GM23248 (cell line): ENCODE results near the gene CPVL. TPM values are rescaled to one million over a fixed set of nuclear protein-coding genes. Genes with fewer than 3 reads are reported as not detected.

Experiments
- DNase-seq: peaks from one replicate; pipeline ENCODE4 v3.0.0-alpha.2; 2015
- H2AFZ ChIP-seq: fragments of 200-600 bp; sonication (generic); 2 replicates; pipeline ENCODE4 v1.6.1; 2016; ENCODE audit warnings: antibody characterized with exemption
- H3F3A ChIP-seq: fragments of 200-600 bp; sonication (generic); 2 replicates; pipeline ENCODE4 v1.6.1; 2016; ENCODE audit warnings: mild to moderate bottlenecking, antibody characterized with exemption, mixed run types; ENCODE audit not compliant: insufficient read depth
- H3K27ac ChIP-seq: fragments of 200-600 bp; sonication (generic); 2 replicates; pipeline ENCODE4 v1.5.1; 2016; ENCODE audit warnings: mild to moderate bottlenecking
- H3K27me3 ChIP-seq: fragments of 200-600 bp; sonication (generic); replicated peaks from 2 replicates; pipeline ENCODE4 v1.6.1; 2016; ENCODE audit warnings: mild to moderate bottlenecking; ENCODE audit not compliant: insufficient read depth
- H3K36me3 ChIP-seq: fragments of 200-600 bp; sonication (generic); 2 replicates; pipeline ENCODE4 v1.6.1; 2016; ENCODE audit warnings: low read depth, mild to moderate bottlenecking
- H3K4me1 ChIP-seq: fragments of 200-600 bp; sonication (generic); 2 replicates; pipeline ENCODE4 v1.6.1; 2016; ENCODE audit warnings: mild to moderate bottlenecking; ENCODE audit not compliant: insufficient read depth
- H3K4me2 ChIP-seq: fragments of 200-600 bp; sonication (generic); one replicate; pipeline ENCODE4 v1.6.1; 2016; ENCODE audit warnings: mild to moderate bottlenecking; ENCODE audit not compliant: unreplicated experiment
- H3K4me3 ChIP-seq: fragments of 200-600 bp; sonication (generic); 2 replicates; pipeline ENCODE4 v1.5.1; 2016; ENCODE audit warnings: mild to moderate bottlenecking
- H3K79me2 ChIP-seq: fragments of 200-600 bp; sonication (generic); 2 replicates; pipeline ENCODE4 v1.6.1; 2016; ENCODE audit warnings: mild to moderate bottlenecking; ENCODE audit not compliant: insufficient read depth
- H3K9ac ChIP-seq: fragments of 200-600 bp; sonication (generic); 2 replicates; pipeline ENCODE4 v1.6.1; 2016; ENCODE audit warnings: mild to moderate bottlenecking
- H3K9me2 ChIP-seq: fragments of 200-600 bp; sonication (generic); 2 replicates; pipeline ENCODE4 v1.6.1; 2016; ENCODE audit warnings: mixed run types, mild to moderate bottlenecking, moderate library complexity; ENCODE audit not compliant: insufficient read depth
- H3K9me3 ChIP-seq: fragments of 200-600 bp; sonication (generic); one replicate; pipeline ENCODE4 v1.6.1; 2017; ENCODE audit warnings: low read depth
- H4K20me1 ChIP-seq: fragments of 200-600 bp; sonication (generic); 2 replicates; pipeline ENCODE4 v1.6.0; 2016; ENCODE audit not compliant: insufficient read depth
- EZH2 ChIP-seq: fragments of 200-600 bp; sonication (generic); IDR thresholded peaks from 2 replicates; pipeline ENCODE4 v1.6.1; 2018; ENCODE audit warnings: antibody characterized with exemption, mild to moderate bottlenecking; ENCODE audit not compliant: insufficient read depth, poor library complexity, severe bottlenecking
- EZH2phosphoT487 ChIP-seq: fragments of 200-600 bp; sonication (generic); IDR thresholded peaks from 2 replicates; pipeline ENCODE4 v1.6.1; 2018; ENCODE audit warnings: antibody characterized with exemption, moderate library complexity, mild to moderate bottlenecking, low read depth; ENCODE audit not compliant: insufficient read depth
- WGBS, 2 experiments: methylation state at CpG; one replicate each; pipeline ENCODE4 v1.1.6; 2015 to 2017; ENCODE audit warnings: low lambda C conversion rate in 2 of 2, low coverage in 1 of 2; ENCODE audit errors: missing lambda C conversion rate in 2 of 2; 5-methylcytosine and 5-hydroxymethylcytosine counted together
- in situ Hi-C: fragments of 300-500 bp; cut with MboI; formaldehyde crosslinking; loops from 2 replicates; pipeline ENCODE4 v1.15.0; 2020
- polyA plus RNA-seq: library from polyadenylated mRNA; unstranded; fragments of >200 nt; fragmentation: Nextera tagmentation; extraction: Ambion mirVana; gene quantifications from 2 replicates; pipeline ENCODE4 v1.2.1, GENCODE V29; 2016
- total RNA-seq: library from RNA; depleted of rRNA; stranded (reverse); fragments of >200 nt; shearing (Covaris generic); gene quantifications from 2 replicates; pipeline ENCODE4 v1.2.3, GENCODE V29; 2014

The CPVL gene
- total and polyA plus RNA-seq, 2 experiments from 2014 or later: not detected

DNA sequence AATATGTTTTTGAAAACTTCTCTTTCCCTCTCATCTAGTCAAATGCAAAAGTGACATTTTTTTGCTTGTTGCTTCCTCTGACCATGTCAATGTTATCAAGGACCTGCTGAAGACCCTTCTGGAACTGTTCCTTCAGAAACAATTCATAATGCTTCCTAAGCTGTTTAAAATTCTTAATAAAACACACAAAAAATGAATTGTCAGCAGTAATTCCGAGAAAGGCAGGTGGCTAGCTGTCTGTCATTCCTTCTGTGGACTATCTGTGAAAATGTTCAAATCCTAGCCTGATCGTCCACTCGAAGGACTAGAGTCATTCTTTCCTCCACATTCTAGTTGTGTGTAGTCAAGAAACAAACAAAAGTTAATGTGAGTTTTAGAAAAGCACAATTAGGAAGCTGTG is 131.6 kb downstream of the CPVL start:
- H3K4me2 ChIP-seq: no peak overlapping the region
- no peak overlapping the region for H3K27ac ChIP-seq
- H3K9me3 ChIP-seq: no peaks in the 10 kb centered on the region
- no peaks in the 10 kb centered on the region for H3K9me2 ChIP-seq
- WGBS, 2 experiments: 75 to 81% methylated on average over 3 of the region's 3 CpGs
- H3F3A ChIP-seq: no peaks in the 10 kb centered on the region
- H3K9ac ChIP-seq: no peak overlapping the region
- DNase-seq: no peak
- H2AFZ ChIP-seq: no peak overlapping the region
- H3K4me3 ChIP-seq: no peak overlapping the region
- TF ChIP-seq EZH2: no peak
- TF ChIP-seq EZH2phosphoT487: no peak
- no peaks in the 10 kb centered on the region for H3K4me1 ChIP-seq
- no peaks in the 10 kb centered on the region for H3K27me3 ChIP-seq
- no peaks in the 10 kb centered on the region for H4K20me1 ChIP-seq
- no peaks in the 10 kb centered on the region for H3K79me2 ChIP-seq
- in situ Hi-C loops: no loop called here
- H3K36me3 ChIP-seq: no peaks in the 10 kb centered on the region

DNA sequence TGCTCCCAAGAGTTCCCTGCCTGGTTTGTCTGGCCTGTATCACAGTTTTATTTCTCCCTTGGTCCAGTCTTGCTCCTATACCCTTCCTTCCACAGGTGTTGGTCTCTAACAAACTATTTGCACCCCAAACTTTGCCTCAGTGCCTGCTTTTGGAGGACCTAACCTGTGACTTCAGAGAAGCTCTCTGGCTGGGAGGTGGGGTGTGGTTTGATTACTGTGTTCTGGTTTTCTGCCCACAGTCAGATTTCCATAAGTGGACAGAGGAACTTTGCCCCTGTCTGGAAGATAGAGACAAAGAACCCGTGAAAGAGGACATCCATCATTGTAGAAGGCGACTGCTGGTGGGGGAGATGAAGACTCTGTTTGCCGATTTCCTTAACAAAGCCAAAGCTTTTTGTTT is 132.4 kb downstream of the CPVL start:
- no peaks in the 10 kb centered on the region for H3K4me1 ChIP-seq
- H3F3A ChIP-seq: no peaks in the 10 kb centered on the region
- no peak overlapping the region for H3K9ac ChIP-seq
- no peaks in the 10 kb centered on the region for H4K20me1 ChIP-seq
- no peaks in the 10 kb centered on the region for H3K36me3 ChIP-seq
- H3K27ac ChIP-seq: no peak overlapping the region
- H2AFZ ChIP-seq: no peak overlapping the region
- no peaks in the 10 kb centered on the region for H3K9me2 ChIP-seq
- H3K9me3 ChIP-seq: no peaks in the 10 kb centered on the region
- H3K4me2 ChIP-seq: no peak overlapping the region
- 83 to 94% methylated on average over 3 of the region's 3 CpGs for WGBS, 2 experiments
- H3K27me3 ChIP-seq: no peaks in the 10 kb centered on the region
- no peaks in the 10 kb centered on the region for H3K79me2 ChIP-seq
- TF ChIP-seq EZH2: no peak
- no peak for TF ChIP-seq EZH2phosphoT487
- H3K4me3 ChIP-seq: no peak overlapping the region
- in situ Hi-C loops: no loop called here
- DNase-seq: no peak

DNA sequence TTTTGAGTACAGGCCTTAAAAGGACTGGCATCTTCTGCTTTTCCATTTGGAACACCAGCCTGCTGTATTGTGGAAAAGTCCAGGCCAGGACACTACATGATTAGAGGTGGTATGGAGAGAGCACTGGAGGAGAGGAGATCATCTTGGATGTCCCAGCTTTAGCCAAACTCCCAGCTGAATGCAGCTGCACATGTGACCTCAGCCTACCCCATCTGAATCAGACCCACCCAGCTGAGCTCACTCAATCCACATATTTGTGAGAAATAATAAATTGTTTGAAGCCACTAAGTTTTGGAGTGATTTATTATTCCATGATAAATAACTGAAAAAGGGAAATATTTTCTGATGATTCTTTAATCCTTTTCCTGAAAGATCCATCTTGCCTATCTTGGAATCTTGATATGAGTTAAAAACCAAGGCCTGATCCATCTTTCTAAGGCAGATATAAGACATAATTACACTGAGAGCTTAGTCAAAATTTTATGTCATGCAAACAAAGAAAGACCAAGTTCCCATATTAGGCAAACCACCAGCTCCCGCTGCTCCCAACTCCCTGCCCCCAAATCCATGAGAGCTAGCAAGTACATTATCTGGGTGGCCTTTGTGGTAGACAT is 133.1 kb downstream of the CPVL start:
- H3K4me1 ChIP-seq: no peaks in the 10 kb centered on the region
- no peak for TF ChIP-seq EZH2phosphoT487
- no peak for TF ChIP-seq EZH2
- in situ Hi-C loops: no loop called here
- no peaks in the 10 kb centered on the region for H3K79me2 ChIP-seq
- WGBS, 2 experiments: 41 to 55% methylated on average over 1 of the region's 1 CpG
- H3F3A ChIP-seq: no peaks in the 10 kb centered on the region
- H3K9me2 ChIP-seq: no peaks in the 10 kb centered on the region
- no peak overlapping the region for H2AFZ ChIP-seq
- no peak overlapping the region for H3K27ac ChIP-seq
- H3K4me3 ChIP-seq: no peak overlapping the region
- H3K36me3 ChIP-seq: no peaks in the 10 kb centered on the region
- DNase-seq: no peak
- H3K27me3 ChIP-seq: no peaks in the 10 kb centered on the region
- no peak overlapping the region for H3K9ac ChIP-seq
- no peaks in the 10 kb centered on the region for H3K9me3 ChIP-seq
- H4K20me1 ChIP-seq: no peaks in the 10 kb centered on the region
- no peak overlapping the region for H3K4me2 ChIP-seq

DNA sequence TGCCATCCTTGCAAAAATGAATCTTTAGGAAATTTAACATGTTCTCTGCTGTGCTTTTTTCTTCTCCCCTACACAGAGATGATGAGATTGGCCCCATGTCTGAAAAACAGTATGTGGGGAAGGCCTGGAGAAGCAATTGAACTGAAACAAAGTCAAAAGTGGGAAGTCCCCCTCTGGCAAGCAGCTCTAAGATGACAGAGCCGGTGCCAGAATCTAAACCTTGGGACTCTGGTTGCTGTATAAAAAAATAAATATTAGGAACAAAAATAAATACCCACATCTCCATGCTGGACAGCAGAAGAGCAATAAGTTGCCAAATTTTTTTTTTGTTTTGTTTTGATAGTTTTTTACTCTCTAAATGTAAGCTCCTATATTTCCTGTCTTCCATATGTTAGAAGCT is 136.4 kb downstream of the CPVL start:
- Histone ChIP-seq H3K4me2 (no peak overlapping the region), H2AFZ (no peak overlapping the region)
- 37 to 60% methylated on average over 1 of the region's 1 CpG for WGBS, 2 experiments

More for the DNA sequence above, 136.4 kb downstream of the CPVL start:
- in situ Hi-C loops: no loop called here
- H3K4me3 ChIP-seq: no peak overlapping the region
- TF ChIP-seq EZH2phosphoT487 (no peak), EZH2 (no peak)
- no peak overlapping the region for H3K9ac ChIP-seq
- no peak overlapping the region for H3K27ac ChIP-seq
- H3K79me2 ChIP-seq: no peaks in the 10 kb centered on the region
- H3F3A ChIP-seq: no peaks in the 10 kb centered on the region
- H4K20me1 ChIP-seq: no peaks in the 10 kb centered on the region
- no peaks in the 10 kb centered on the region for H3K36me3 ChIP-seq
- H3K9me2 ChIP-seq: no peaks in the 10 kb centered on the region
- no peak for DNase-seq
- no peaks in the 10 kb centered on the region for H3K9me3 ChIP-seq
- no peaks in the 10 kb centered on the region for H3K27me3 ChIP-seq
- no peaks in the 10 kb centered on the region for H3K4me1 ChIP-seq
